ENCODE data around the gene NLGN1. TPM values are rescaled to one million over a fixed set of nuclear protein-coding genes. Genes with fewer than 3 reads are reported as not detected.

Gene NLGN1
- total RNA-seq, 1 experiment from 2014 or later: not detected

DNA sequence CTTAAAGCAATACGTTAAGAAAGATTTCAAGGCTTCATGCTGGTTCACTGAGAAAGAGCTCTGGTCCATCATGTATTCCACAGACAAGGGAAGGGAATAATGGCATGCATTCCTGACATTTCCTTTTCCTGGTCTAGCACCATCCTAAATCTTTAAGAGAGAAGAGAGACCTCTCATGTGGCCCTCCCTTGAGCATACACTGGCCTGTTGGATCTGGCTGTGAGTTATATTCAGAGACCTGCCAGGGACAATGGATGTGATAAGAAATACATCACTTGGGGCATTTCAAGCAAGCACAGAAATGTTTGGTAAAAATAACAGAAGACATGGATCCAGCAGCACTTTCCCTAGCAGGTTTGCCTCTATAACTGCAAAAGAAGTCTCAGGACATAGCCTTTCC is 507.8 kb downstream of the NLGN1 start:
- Histone ChIP-seq H3K36me3 (ENCODE audit: control insufficient read depth in 1 of 2, insufficient read depth in 2 of 2, low read length in 2 of 2) (no peaks in the 10 kb centered on the region), H3K4me2 (ENCODE audit: low read length) (no peak overlapping the region), H4K20me1 (ENCODE audit: insufficient read depth) (no peaks in the 10 kb centered on the region), H3K9me3 (ENCODE audit: control insufficient read depth in 1 of 2, insufficient read depth in 1 of 2, low read depth in 1 of 2, low read length in 2 of 2) (no peaks in the 10 kb centered on the region), H3K4me1 (ENCODE audit: control insufficient read depth in 1 of 2, insufficient read depth in 2 of 2, low read length in 2 of 2) (no peaks in the 10 kb centered on the region), H2AFZ (ENCODE audit: low read depth, low read length, poor library complexity, severe bottlenecking) (no peak overlapping the region), H3K9me2 (ENCODE audit: insufficient read depth) (no peaks in the 10 kb centered on the region), H3K9ac (ENCODE audit: low read length) (no peak overlapping the region), H3K27ac (ENCODE audit: low read depth, low read length) (no peak overlapping the region), H3K79me2 (ENCODE audit: insufficient read depth, low read length) (no peaks in the 10 kb centered on the region), H3K4me3 (replicated peaks in 1 of 2; ENCODE audit: low read depth in 1 of 2, low read length in 2 of 2) (no peak overlapping the region), H3K27me3 (ENCODE audit: insufficient read depth, low read length) (no peaks in the 10 kb centered on the region)
- ChIA-PET RAD21 (ENCODE audit: low non-redundant PET in 1 of 2, low total read pairs in 2 of 2, uncharacterized antibody in 2 of 2, unreplicated experiment in 2 of 2) (no interaction called here), POLR2A (no interaction called here), CTCF (no interaction called here)
- no TSS peak for BruUV-seq (replicated peaks)
- ATAC-seq: no peak
- DNase-seq (ENCODE audit: low read depth, low spot score): no peak
- no peak for TF ChIP-seq TCF7L2 (IDR thresholded peaks at IDR 0.05; ENCODE audit: borderline replicate concordance, extremely low read depth, insufficient read depth, insufficient read length)
- TF ChIP-seq SRF (IDR thresholded peaks at IDR 0.05; ENCODE audit: low read depth): no peak
- no peak for TF ChIP-seq EZH2phosphoT487 (IDR thresholded peaks at IDR 0.05; ENCODE audit: borderline replicate concordance)
- no peak for TF ChIP-seq EZH2 (IDR thresholded peaks at IDR 0.05)
- TF ChIP-seq POLR2A (IDR thresholded peaks at IDR 0.05; ENCODE audit: borderline replicate concordance, extremely low read depth, insufficient read depth, insufficient read length): no peak
- TF ChIP-seq CBX3 (IDR thresholded peaks at IDR 0.05; ENCODE audit: low read depth): no peak
- no peak for TF ChIP-seq YY1 (IDR thresholded peaks at IDR 0.05; ENCODE audit: extremely low read depth, insufficient replicate concordance, low read depth, low read length)
- intact Hi-C loops (cut with micrococcal nuclease): no loop called here

DNA sequence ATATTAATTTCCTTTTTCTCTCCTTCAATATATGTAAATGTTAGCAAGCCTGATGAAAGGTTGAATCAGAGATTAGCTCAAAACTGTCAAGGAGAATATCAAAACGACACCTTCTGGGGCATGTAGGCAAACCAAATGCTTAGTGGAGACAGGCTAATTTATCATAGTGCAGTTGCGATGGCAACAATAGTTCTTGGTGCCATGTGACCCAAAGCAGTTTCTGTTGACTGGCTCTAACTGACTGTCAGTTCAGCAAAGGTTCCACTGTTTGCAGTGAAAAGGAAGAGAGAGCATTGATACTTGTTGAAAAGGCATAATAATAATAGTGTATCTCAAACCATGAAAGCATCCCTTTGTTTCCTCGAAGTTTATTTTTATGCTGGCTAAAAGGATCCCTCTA is 513.9 kb downstream of the NLGN1 start:
- no peaks in the 10 kb centered on the region; the same call in 1 of the 2 replicates for H3K9me2 ChIP-seq (ENCODE audit: insufficient read depth)
- no peaks in the 10 kb centered on the region for H3K27me3 ChIP-seq (ENCODE audit: insufficient read depth, low read length)
- H3K4me3 ChIP-seq (replicated peaks in 1 of 2; ENCODE audit: low read depth in 1 of 2, low read length in 2 of 2): no peak overlapping the region
- no peaks in the 10 kb centered on the region for H3K9me3 ChIP-seq (ENCODE audit: control insufficient read depth in 1 of 2, insufficient read depth in 1 of 2, low read depth in 1 of 2, low read length in 2 of 2)
- H2AFZ ChIP-seq (ENCODE audit: low read depth, low read length, poor library complexity, severe bottlenecking): no peak overlapping the region
- intact Hi-C loops (cut with micrococcal nuclease): no loop called here
- POLR2A ChIA-PET: no interaction called here
- DNase-seq (ENCODE audit: low read depth, low spot score) (no peak), ATAC-seq (no peak)
- H3K9ac ChIP-seq (ENCODE audit: low read length): no peak overlapping the region
- H4K20me1 ChIP-seq (ENCODE audit: insufficient read depth): no peaks in the 10 kb centered on the region
- no peaks in the 10 kb centered on the region for H3K36me3 ChIP-seq (ENCODE audit: control insufficient read depth in 1 of 2, insufficient read depth in 2 of 2, low read length in 2 of 2)
- H3K79me2 ChIP-seq (ENCODE audit: insufficient read depth, low read length): no peaks in the 10 kb centered on the region
- BruUV-seq (replicated peaks): no TSS peak
- H3K27ac ChIP-seq (ENCODE audit: low read depth, low read length): no peak overlapping the region
- RAD21 ChIA-PET (ENCODE audit: low non-redundant PET in 1 of 2, low total read pairs in 2 of 2, uncharacterized antibody in 2 of 2, unreplicated experiment in 2 of 2): no interaction called here
- H3K4me2 ChIP-seq (ENCODE audit: low read length): no peak overlapping the region
- TF ChIP-seq, protein P1, sequence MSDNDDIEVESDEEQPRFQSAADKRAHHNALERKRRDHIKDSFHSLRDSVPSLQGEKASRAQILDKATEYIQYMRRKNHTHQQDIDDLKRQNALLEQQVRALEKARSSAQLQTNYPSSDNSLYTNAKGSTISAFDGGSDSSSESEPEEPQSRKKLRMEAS (IDR thresholded peaks at IDR 0.05): no peak
- CTCF ChIA-PET: no interaction called here
- H3K4me1 ChIP-seq (ENCODE audit: control insufficient read depth in 1 of 2, insufficient read depth in 2 of 2, low read length in 2 of 2): no peaks in the 10 kb centered on the region
